Inferior parietal cortex (tissue), 1 donor: ENCODE results near the gene BICRA.
"Not testable (repeated sequence)": the region's sequence is repeated elsewhere in the genome, so short reads cannot be mapped to it uniquely, and the experiment has no call there.

Experiments used
- DNase-seq: peaks from one replicate; pipeline ENCODE4 v3.0.0-alpha.2; 2016; ENCODE audit errors: extremely low spot score

The BICRA gene

DNA sequence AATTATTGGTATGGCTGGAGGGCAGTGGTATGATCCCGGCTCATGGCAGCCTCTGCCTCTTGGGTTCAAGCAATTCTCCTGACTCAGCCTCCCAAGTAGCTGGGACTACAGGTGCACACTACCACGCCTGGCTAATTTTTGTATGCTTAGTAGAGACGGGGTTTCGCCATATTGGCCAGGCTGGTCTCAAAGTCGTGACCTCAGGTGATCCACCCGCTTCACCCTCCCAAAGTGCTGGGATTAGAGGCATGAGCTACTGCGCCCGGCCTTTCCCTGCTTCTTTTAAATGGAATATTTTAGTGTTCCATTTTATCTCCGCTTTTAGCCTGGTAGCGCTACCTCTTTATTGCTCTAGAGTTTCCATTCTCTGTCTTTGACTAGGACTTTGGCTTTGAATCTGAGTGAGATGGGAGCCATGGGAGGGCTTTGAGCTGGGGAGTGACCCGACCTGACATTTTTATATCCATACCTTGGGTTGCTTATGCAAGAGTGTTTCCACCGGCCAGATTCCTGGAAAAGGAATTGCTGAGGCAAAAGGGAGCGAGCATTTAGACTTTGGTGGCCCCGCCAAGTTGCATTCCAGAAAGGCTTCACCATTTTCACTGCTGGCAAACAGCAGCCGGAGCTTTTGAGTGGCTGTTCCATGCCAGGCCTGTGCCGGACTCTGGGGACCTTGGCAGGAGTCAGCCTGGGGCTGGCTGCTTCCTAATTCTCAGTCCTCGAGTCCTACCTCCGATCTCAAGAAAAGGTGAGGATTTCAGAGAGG is 22.9 kb downstream of the BICRA start:
- DNase-seq, result no peak

GRCh38 chr19:47633517-47633916 is 24.6 kb downstream of the BICRA start:
- no peak for DNase-seq

- no peak for DNase-seq
These were observed 25.1 kb downstream of the BICRA start for GRCh38 chr19:47633996-47634395.

GRCh38 chr19:47635152-47635754 is 26.3 kb downstream of the BICRA start:
- not testable (repeated sequence) for DNase-seq

GRCh38 chr19:47637550-47637949 is 28.6 kb downstream of the BICRA start:
- no peak for DNase-seq

DNA sequence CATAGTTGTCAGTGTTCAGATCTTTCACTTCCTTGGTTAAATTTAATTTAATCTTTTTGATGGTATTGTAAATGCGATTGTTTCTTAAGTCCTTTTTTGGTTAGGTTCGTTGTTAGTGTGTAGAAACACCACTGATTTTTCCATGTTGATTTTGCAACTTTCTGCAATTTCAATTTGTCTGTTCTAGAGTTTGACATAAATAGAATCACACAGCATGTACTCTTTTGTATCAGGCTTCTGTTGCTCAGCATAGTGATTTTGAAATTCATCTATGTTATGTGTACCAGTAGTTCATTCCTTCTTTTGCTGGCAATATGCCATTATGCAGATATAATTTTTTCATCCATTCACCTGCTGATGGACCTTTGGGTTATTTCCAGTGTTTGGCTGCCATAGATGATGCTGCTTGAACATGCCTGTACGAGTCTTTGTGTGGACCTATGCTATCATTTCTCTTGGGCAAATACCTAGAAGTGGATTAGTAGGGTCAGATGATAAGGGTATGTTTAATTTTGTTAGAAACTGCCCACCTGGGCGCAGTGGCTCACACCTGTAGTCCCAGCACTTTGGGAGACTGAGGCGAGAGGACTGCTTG is 33.1 kb downstream of the BICRA start:
- DNase-seq, result no peak

GRCh38 chr19:47643281-47643680 is 34.3 kb downstream of the BICRA start:
- DNase-seq, result no peak

DNA sequence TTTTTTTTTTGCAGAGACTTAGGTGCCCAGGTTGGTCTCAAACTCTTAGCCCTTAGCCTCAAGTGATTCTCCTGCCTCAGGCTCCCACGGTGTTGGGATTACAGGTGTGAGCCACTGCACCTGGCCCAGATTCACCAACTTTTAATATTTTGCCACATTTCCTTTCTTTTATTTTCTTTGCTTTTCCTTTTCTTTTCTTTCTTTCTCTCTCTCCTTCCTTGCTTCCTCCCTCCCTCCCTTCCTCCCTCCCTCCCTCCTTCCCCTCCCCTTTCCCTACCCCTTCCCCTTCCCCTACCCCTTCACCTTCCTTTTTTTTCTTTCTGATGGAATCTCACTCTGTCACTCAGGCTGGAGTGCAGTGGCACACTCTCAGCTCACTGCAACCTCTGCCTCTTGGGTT is 35.3 kb downstream of the BICRA start:
- no peak for DNase-seq

- DNase-seq, result no peak
These were observed 36.0 kb downstream of the BICRA start for GRCh38 chr19:47644743-47645482.

DNA sequence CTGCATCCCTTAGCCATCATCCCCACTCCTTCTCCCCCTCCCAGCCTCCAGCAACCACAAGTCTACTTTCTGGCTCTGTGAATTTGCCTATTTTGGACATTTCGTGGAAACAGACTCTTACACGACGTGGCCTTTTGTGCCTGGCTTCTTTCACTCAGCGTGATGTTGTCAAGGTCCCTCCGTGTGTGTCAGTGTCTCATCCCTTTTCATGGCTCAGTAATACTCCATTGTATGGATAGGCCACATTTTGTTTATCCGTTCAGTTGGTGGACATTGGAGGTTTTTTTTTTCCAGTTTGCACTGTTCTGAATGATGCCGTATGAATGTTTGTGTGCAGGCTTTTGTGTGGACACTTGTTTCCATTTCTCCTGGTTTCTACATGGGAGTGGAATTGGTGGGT is 38.0 kb downstream of the BICRA start:
- DNase-seq, result no peak

DNA sequence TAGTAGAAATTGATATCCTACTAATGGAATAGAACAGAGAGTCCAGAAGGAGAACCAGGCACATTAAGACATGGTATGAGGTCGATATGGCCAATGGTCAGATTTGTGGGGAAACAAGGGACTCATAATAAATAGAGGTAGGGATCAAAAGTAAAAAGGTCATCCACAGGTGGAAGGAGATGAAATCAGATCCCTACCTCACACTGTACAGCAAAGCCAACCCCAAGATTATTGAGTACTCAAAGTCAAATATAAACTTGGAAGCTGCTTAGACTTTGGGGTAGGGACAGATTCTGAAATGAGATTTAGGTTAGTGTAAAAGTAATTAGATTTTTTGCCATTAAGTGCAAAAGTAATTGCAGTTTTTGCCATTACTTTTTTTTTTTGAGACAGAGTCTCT is 40.7 kb downstream of the BICRA start:
- DNase-seq, result no peak

- no peak for DNase-seq
These were observed 41.8 kb downstream of the BICRA start for GRCh38 chr19:47650700-47651099.

DNA sequence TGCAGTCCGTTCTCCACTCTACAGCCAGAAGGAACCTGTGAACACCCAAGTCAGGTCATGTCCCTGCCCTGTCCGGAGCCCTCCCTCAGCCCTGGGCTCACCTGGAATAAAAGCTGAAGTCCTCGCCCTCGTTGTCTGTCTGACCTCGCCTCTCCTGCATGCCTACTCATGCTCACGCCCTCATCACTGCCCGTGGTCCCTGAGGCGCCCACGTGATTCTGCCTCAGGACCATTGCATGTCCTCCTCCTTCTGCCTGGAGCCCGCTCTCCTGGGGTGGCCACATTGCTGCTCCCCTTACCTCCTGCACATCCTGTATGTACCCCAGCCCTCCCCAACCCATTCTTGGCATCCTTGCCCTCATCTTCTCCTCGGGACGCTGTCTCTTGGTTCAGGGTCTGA is 42.2 kb downstream of the BICRA start:
- no peak for DNase-seq

DNA sequence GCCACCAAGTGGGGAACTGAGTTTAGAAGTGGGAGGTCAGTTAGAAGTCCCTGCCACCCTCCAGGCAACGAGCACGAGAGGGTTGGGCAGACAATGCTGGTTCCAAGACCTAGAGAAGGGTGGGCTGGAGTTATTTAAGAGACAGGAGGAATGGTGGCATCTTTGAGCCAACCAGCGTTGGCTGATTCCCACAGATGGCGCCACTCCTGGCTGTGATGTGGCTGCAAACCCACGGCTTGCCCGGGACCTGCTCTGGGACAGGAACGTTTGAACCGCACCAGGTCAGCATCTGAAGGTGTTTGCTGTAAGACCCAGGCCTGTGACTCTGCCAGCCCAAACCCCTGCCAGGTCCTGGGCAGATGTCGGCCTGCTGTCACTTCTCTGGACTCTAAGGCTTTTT is 42.8 kb downstream of the BICRA start:
- DNase-seq, result no peak

DNA sequence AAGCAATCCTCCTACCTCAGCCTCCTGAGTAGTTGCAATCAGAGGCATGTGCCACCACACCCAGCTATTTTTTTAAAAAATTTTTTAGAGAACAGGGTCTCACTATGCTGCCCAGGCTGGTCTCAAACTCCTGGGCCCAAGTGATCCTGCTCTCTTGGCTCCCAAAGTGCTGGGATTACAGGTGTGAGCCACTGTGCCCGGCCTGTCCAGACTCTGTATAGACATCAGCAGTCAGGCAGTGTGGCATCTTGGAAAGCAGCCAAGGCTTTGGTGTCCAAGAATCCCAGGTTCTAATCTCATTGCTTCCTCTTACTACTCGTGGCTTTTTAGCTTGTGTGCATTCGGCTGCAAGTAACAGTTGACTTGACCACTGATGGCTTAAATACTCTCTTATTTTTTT is 43.4 kb downstream of the BICRA start:
- no peak for DNase-seq

GRCh38 chr19:47653856-47654255 is 44.9 kb downstream of the BICRA start:
- no peak for DNase-seq

- no peak for DNase-seq
These were observed 48.8 kb downstream of the BICRA start for GRCh38 chr19:47657719-47658118.

DNA sequence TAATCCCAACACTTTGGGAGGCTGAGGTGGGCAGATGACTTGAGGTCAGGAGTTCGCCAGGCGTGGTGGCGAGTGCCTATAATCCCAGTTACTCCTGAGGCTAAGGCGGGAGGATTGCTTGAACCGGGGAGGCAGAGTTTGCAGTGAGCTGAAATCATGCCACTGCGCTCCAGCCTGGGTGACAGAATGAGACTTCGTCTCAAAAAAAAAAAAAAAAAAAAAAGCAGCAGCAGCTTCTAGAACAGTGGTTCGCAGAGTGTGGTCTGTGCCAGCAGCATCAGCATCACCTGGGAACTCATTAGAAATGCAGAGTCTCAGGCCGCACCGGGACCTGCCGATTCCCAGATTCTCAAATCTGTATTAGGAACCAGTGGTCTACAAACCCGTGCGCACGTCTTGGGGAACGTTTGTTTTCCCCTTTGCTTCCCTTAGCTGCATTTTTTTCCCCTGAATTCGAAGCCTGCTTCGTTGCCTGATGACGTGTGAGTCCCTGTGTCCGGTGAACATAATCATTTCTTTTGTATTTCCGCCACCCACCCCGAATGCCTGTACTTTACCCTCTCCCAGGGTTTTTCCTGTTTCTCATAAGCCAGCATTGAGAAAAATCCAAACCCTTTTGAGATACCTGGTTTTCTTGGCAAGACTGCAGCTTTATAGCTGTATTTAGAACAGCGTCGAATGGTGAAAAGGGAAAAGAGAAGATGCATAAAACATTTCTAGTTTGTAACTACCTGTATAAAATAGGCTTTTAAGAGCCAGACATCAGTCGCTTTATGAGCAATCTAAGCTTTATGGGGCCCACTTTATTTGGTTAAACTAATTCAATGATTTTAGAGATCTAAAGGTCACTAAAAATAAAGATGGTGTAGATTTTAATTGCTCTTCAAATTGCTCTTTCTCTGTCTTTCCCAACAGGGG is 49.8 kb downstream of the BICRA start:
- peak; percentile 43 for DNase-seq

- no peak for DNase-seq
These were observed 51.5 kb downstream of the BICRA start for GRCh38 chr19:47660435-47660832.

DNA sequence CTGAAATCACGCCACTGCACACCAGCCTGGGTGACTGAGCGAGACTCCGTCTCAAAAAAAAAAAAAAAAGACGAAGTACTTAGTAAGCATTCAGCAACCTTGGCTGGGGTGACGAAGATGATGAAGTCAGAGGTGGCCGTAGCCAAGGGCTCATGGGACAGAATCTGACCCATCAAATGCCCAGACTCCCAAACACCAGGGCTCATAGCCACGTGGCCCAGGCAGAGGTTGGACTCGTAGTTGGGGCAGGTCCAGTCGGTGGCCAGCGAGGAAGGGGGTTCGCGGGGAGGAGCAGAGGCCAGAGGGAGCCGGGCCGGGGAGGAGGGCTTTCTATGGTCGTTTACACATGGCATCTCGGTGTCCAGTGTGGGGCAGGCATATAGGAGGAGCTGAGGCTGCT is 52.2 kb downstream of the BICRA start:
- DNase-seq, result no peak

GRCh38 chr19:47661611-47662010 is 52.7 kb downstream of the BICRA start:
- no peak for DNase-seq
